Measurements from ENCODE around the gene C1orf53. TPM values are rescaled to one million over a fixed set of nuclear protein-coding genes. Genes with fewer than 3 reads are reported as not detected.

C1orf53 gene
- total and polyA plus RNA-seq, 2 of the 4 experiments (the other 2 are of a cell fraction): 4.8 to 7.0 TPM

GRCh38 chr1:197923038-197923437 is 20.6 kb downstream of the C1orf53 start:
- ATAC-seq (ENCODE audit: low read depth): no peak
- Histone ChIP-seq H4K20me1 (ENCODE audit: insufficient read depth, low read length) (no peaks in the 10 kb centered on the region; the same call in 1 of the 2 replicates), H3K23ac (ENCODE audit: low read depth, low read length) (no peak overlapping the region), H4K5ac (ENCODE audit: low read depth, low read length) (no peak overlapping the region), H3K4me2 (ENCODE audit: low read depth, low read length) (no peak overlapping the region), H3K79me1 (ENCODE audit: low read depth in 1 of 2, low read length in 2 of 2) (no peaks in the 10 kb centered on the region), H2BK120ac (ENCODE audit: low read depth, low read length) (no peak overlapping the region), H4K91ac (ENCODE audit: insufficient read depth, low read depth, low read length) (no peak overlapping the region), H2BK15ac (ENCODE audit: low read depth, low read length) (no peak overlapping the region), H3K18ac (ENCODE audit: low read depth, low read length) (no peak overlapping the region), H4K8ac (ENCODE audit: low read depth in 2 of 2, low read length in 2 of 2) (no peak overlapping the region), H3K27ac (ENCODE audit: insufficient read depth, low read length) (no peak overlapping the region), H3K4me1 (ENCODE audit: control insufficient read depth, insufficient read depth, low read length) (no peaks in the 10 kb centered on the region), H3K9me1 (ENCODE audit: insufficient read depth, low read length) (no peaks in the 10 kb centered on the region), H3K4me3 (ENCODE audit: insufficient read depth, low read depth, low read length) (no peak overlapping the region), H3K56ac (ENCODE audit: extremely low read depth, insufficient read depth, low read length) (no peak overlapping the region), H2AK5ac (ENCODE audit: low read depth, low read length) (no peak overlapping the region), H3K36me3 (ENCODE audit: control insufficient read depth, insufficient read depth, low read length) (no peaks in the 10 kb centered on the region), H3K4ac (ENCODE audit: low read depth, low read length) (no peak overlapping the region), H2BK5ac (ENCODE audit: low read depth, low read length, poor library complexity, severe bottlenecking) (no peak overlapping the region), H3K14ac (replicated peaks; ENCODE audit: low read depth, low read length) (no peak overlapping the region), H3K9me3 (ENCODE audit: control insufficient read depth, insufficient read depth, low read length) (peaks cover 3% of the 10 kb centered on the region; the same call in 1 of the 2 replicates), H2BK20ac (ENCODE audit: low read depth, low read length) (no peak overlapping the region), H3K9ac (ENCODE audit: low read depth, low read length) (no peak overlapping the region), H3K27me3 (ENCODE audit: control insufficient read depth, insufficient read depth, low read length) (peaks cover 69% of the 10 kb centered on the region), H2AFZ (replicated peaks; ENCODE audit: low read length, poor library complexity) (no peak overlapping the region), H2AK9ac (replicated peaks; ENCODE audit: low read depth, low read length, poor library complexity) (no peak overlapping the region)
- no peak for DNase-seq
- ChIA-PET POLR2A (ENCODE audit: unreplicated experiment) (no interaction called here), CTCF (no interaction called here)
- no TSS peak for BruUV-seq (replicated peaks)
- dilution Hi-C loops (cut with HindIII; ENCODE audit: low sequenced_read_pairs, unreplicated experiment) (no loop called here), intact Hi-C loops (cut with micrococcal nuclease) (loop anchor here (5.0 kb wide), 1 partner anchor 544 kb away; no protein-coding TSS in a partner anchor), in situ Hi-C loops (cut with MboI; ENCODE audit: low sequenced_read_pairs) (loop anchor here (5.0 to 25.0 kb wide), 3 partner anchors 306 to 764 kb away; no protein-coding TSS in a partner anchor)
- WGBS, 2 experiments (ENCODE audit: extremely low coverage in 2 of 2, insufficient read length in 1 of 2): no CpG with 5 or more reads among the region's 12 CpGs
- TF ChIP-seq MAZ (IDR thresholded peaks at IDR 0.05; ENCODE audit: borderline replicate concordance, low read depth, low read length): no peak
- no peak for TF ChIP-seq RFX5 (IDR thresholded peaks at IDR 0.05; ENCODE audit: low read depth, low read length)
- no peak for TF ChIP-seq CEBPB (IDR thresholded peaks at IDR 0.05; ENCODE audit: low read depth, low read length)
- no peak for TF ChIP-seq BHLHE40 (IDR thresholded peaks at IDR 0.05; ENCODE audit: low read depth, low read length)
- TF ChIP-seq, protein P1, sequence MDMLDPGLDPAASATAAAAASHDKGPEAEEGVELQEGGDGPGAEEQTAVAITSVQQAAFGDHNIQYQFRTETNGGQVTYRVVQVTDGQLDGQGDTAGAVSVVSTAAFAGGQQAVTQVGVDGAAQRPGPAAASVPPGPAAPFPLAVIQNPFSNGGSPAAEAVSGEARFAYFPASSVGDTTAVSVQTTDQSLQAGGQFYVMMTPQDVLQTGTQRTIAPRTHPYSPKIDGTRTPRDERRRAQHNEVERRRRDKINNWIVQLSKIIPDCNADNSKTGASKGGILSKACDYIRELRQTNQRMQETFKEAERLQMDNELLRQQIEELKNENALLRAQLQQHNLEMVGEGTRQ (IDR thresholded peaks at IDR 0.05; ENCODE audit: low read depth, low read length): no peak
- TF ChIP-seq POLR2A (IDR thresholded peaks at IDR 0.05; ENCODE audit: low read depth, low read length): no peak
- TF ChIP-seq RAD21 (IDR thresholded peaks at IDR 0.05; ENCODE audit: low read length): no peak
- no peak for TF ChIP-seq NFE2L2 (IDR thresholded peaks at IDR 0.05; ENCODE audit: low read depth, low read length)
- no peak for TF ChIP-seq MAFK (IDR thresholded peaks at IDR 0.05; ENCODE audit: low read depth, low read length)
- TF ChIP-seq RCOR1 (IDR thresholded peaks at IDR 0.05; ENCODE audit: insufficient replicate concordance, low read length): no peak
- TF ChIP-seq CTCF (conservative IDR thresholded peaks at IDR 0.05; ENCODE audit: low read depth, low read length): no peak
- no peak for TF ChIP-seq SMC3 (IDR thresholded peaks at IDR 0.05; ENCODE audit: low read depth, low read length)
- TF ChIP-seq, protein P2, sequence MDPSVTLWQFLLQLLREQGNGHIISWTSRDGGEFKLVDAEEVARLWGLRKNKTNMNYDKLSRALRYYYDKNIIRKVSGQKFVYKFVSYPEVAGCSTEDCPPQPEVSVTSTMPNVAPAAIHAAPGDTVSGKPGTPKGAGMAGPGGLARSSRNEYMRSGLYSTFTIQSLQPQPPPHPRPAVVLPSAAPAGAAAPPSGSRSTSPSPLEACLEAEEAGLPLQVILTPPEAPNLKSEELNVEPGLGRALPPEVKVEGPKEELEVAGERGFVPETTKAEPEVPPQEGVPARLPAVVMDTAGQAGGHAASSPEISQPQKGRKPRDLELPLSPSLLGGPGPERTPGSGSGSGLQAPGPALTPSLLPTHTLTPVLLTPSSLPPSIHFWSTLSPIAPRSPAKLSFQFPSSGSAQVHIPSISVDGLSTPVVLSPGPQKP (IDR thresholded peaks at IDR 0.05; ENCODE audit: borderline replicate concordance, low read depth, low read length): no peak
- TF ChIP-seq MXI1 (IDR thresholded peaks at IDR 0.05; ENCODE audit: borderline replicate concordance, low read depth, low read length): no peak
- TF ChIP-seq CHD1 (IDR thresholded peaks at IDR 0.05; ENCODE audit: low read depth, low read length): no peak
- no peak for TF ChIP-seq FOS (IDR thresholded peaks at IDR 0.05; ENCODE audit: low read depth, low read length)
